Heart left ventricle (tissue), 16 donors: ENCODE results near the gene SNED1. TPM values are rescaled to one million over a fixed set of nuclear protein-coding genes. Genes with fewer than 3 reads are reported as not detected.

Experiments used
- ATAC-seq, 4 donors: fragments of 200-7000 bp; cut with Tn5 transposase; one replicate each; pipeline ENCODE4 v1.9.1; 2020 to 2022; ENCODE audit warnings: moderate library complexity in 4 of 4, mild to moderate bottlenecking in 3 of 4, moderate number of reproducible peaks in 1 of 4
- DNase-seq, 5 donors: peaks; one replicate each; pipeline ENCODE4 v3.0.0-alpha.2; 2020
- H3K27ac ChIP-seq, 12 donors: fragments of 200-600 bp; sonication (generic) in 4 of 12; one replicate each; pipeline versions ENCODE4 v1.5.0 to v1.8.0; 2016 to 2022; ENCODE audit warnings: mild to moderate bottlenecking in 2 of 12
- H3K27me3 ChIP-seq, 9 donors: fragments of 200-600 bp; sonication (generic) in 2 of 9; one replicate each; pipeline versions ENCODE4 v1.5.1 to v1.8.0; 2016 to 2022; ENCODE audit warnings: mild to moderate bottlenecking in 3 of 9
- H3K36me3 ChIP-seq, 9 donors: fragments of 200-600 bp; sonication (generic) in 2 of 9; one replicate each; pipeline versions ENCODE4 v1.5.0 to v1.8.0; 2018 to 2022; ENCODE audit warnings: mild to moderate bottlenecking in 2 of 9
- H3K4me1 ChIP-seq, 12 donors: fragments of 200-600 bp; sonication (generic) in 4 of 12; one replicate each; pipeline versions ENCODE4 v1.5.0 to v1.8.0; 2016 to 2022; ENCODE audit warnings: mild to moderate bottlenecking in 3 of 12
- H3K4me3 ChIP-seq, 12 donors: fragments of 200-600 bp; sonication (generic) in 4 of 12; one replicate each; pipeline versions ENCODE4 v1.5.0 to v1.8.0; 2017 to 2022; ENCODE audit warnings: mild to moderate bottlenecking in 9 of 12, moderate library complexity in 4 of 12
- H3K9me3 ChIP-seq, 12 donors: fragments of 200-600 bp; sonication (generic) in 4 of 12; one replicate each; pipeline versions ENCODE4 v1.5.0 to v1.8.0; 2016 to 2022; ENCODE audit warnings: mild to moderate bottlenecking in 1 of 12
- CTCF ChIP-seq, 12 donors: fragments of 200-600 bp; sonication (generic) in 4 of 12; IDR thresholded peaks; one replicate each; pipeline versions ENCODE4 v1.5.0 to v1.8.0; 2018 to 2022; ENCODE audit warnings: antibody characterized with exemption in 12 of 12, mild to moderate bottlenecking in 5 of 12
- POLR2A ChIP-seq, 2 donors: fragments of 450-650 bp; IDR thresholded peaks; one replicate each; pipeline ENCODE4 v1.6.1; 2017; ENCODE audit warnings: antibody characterized with exemption in 2 of 2, mild to moderate bottlenecking in 2 of 2, moderate library complexity in 2 of 2
- WGBS, 4 donors: extraction: QIAGEN DNeasy Blood & Tissue Kit in 2 of 4; methylation state at CpG; one replicate each; pipeline versions ENCODE4 v1.1.5 to v1.1.7; 2013 to 2018; 5-methylcytosine and 5-hydroxymethylcytosine counted together
- intact Hi-C, 10 donors: fragments of 100-400 bp; cut with DNase I; formaldehyde crosslinking; loops; one replicate each; pipeline versions ENCODE4 v1.11.1 to v1.14.2; 2022
- polyA plus RNA-seq, 2 donors: library from polyadenylated mRNA; stranded (reverse); fragments of 200-250 nt; gene quantifications; one replicate each; pipeline ENCODE4 v1.2.3, GENCODE V29; 2013
- total RNA-seq, 9 donors: library from RNA; depleted of rRNA in 2 of 9; stranded (reverse); fragments of >200 nt in 2 of 9; fragmentation: NEBNext Ultra II Directional in 3 of 9; extraction: Animal tissue kit (Norgen Biotek cat#: 25700) in 3 of 9; gene quantifications; one replicate each; pipeline versions ENCODE4 v1.1.0 to v1.2.4, GENCODE V29; 2016 to 2023
- donor health status: ischemic (EF 13 %, LVEDD 7.1; RV severe dilation, severe dysfunction).
- donor health status: healthy with polysubstance abuse.
- donor health status: DM: no; HTN: yes; CAD: no.
- donor health status: DM: no; HTN: no; CAD: no.
- donor health status: ischemic (EF 25% LVEDD 6.9; RV normal size, moderate dysfunction).
- donor health status: ischemic (EF 25% LVEDD 5.7; RV mildly dilated, moderate dysfunction).
- donor health status: healthy.
- donor health status: DM: yes; HTN: yes; CAD: no.
- donor health status: ischemic (EF 35%, LVEDD 5.7; RV mildly dilated, moderate dysfunction).
- donor health status: nonischemic (EF 11% LVEDD 7.7; RV severe dilation, severe dysfunction).
- donor health status: DM: yes; HTN: yes; CAD: no.
- donor health status: PGD.
- donor health status: ischemic (EF 29% LVEDD 5.4; RV normal size, mild dysfunction).
- donor health status: nonischemic (EF 23%, LVEDD 6.1; RV moderate dilation, normal function).

SNED1 gene
- total and polyA plus RNA-seq, 11 donors: 3.1 to 14.7 (median 4.9) TPM

GRCh38 chr2:241047253-241048010, 49.0 kb downstream of the SNED1 start:
- H3K36me3 ChIP-seq: peaks cover 0 to 45% (median 4%) of the 10 kb centered on the region in 9 donors
- peaks cover 0 to 18% (median 4%) of the 10 kb centered on the region in 12 donors for H3K9me3 ChIP-seq
- H3K4me3 ChIP-seq: no peak overlapping the region
- intact Hi-C loops: no loop called here
- H3K27ac ChIP-seq: no peak overlapping the region
- no peaks in the 10 kb centered on the region for H3K27me3 ChIP-seq
- no peaks in the 10 kb centered on the region for H3K4me1 ChIP-seq
- WGBS, 4 donors: 74 to 81% (median 79%) methylated on average over 6 of the region's 6 CpGs
- TF ChIP-seq CTCF (IDR thresholded peaks at IDR 0.05): no peak
- no peak for TF ChIP-seq POLR2A (IDR thresholded peaks at IDR 0.05)
- DNase-seq (no peak), ATAC-seq (no peak)

- TF ChIP-seq POLR2A (IDR thresholded peaks at IDR 0.05) (no peak), CTCF (IDR thresholded peaks at IDR 0.05) (no peak)
- Histone ChIP-seq H3K4me1 (no peaks in the 10 kb centered on the region), H3K27ac (no peak overlapping the region), H3K9me3 (peaks cover 0 to 18% (median 4%) of the 10 kb centered on the region in 12 donors), H3K27me3 (no peaks in the 10 kb centered on the region), H3K36me3 (peaks cover 0 to 45% (median 4%) of the 10 kb centered on the region in 9 donors), H3K4me3 (no peak overlapping the region)
- intact Hi-C loops: no loop called here
- ATAC-seq (no peak), DNase-seq (peak in 1 of 5 donors; percentile 51)
- WGBS, 4 donors: 92 to 94% (median 93%) methylated on average over 27 to 30 of the region's 30 CpGs
Measured at GRCh38 chr2:241048149-241048948, 49.9 kb downstream of the SNED1 start.

- ATAC-seq: no peak
- 86 to 93% (median 89%) methylated on average over 11 of the region's 11 CpGs for WGBS, 4 donors
- TF ChIP-seq CTCF (IDR thresholded peaks at IDR 0.05) (no peak), POLR2A (IDR thresholded peaks at IDR 0.05) (no peak)
Measured at GRCh38 chr2:241048949-241049343, 50.5 kb downstream of the SNED1 start.

More at GRCh38 chr2:241048949-241049343, 50.5 kb downstream of the SNED1 start:
- intact Hi-C loops: no loop called here
- H3K27ac ChIP-seq: no peak overlapping the region
- H3K4me1 ChIP-seq: no peaks in the 10 kb centered on the region
- no peak overlapping the region for H3K4me3 ChIP-seq
- peak in 1 of 5 donors; percentile 43 for DNase-seq
- peaks cover 0 to 18% (median 4%) of the 10 kb centered on the region in 12 donors for H3K9me3 ChIP-seq
- no peaks in the 10 kb centered on the region for H3K27me3 ChIP-seq
- peaks cover 0 to 45% (median 4%) of the 10 kb centered on the region in 9 donors for H3K36me3 ChIP-seq
